Motor neuron (in vitro differentiated cells): Measurements from ENCODE around the gene ZBTB46. TPM values are rescaled to one million over a fixed set of nuclear protein-coding genes. Genes with fewer than 3 reads are reported as not detected.

ENCODE experiments used
- ATAC-seq, 8 experiments: fragments of 200-7000 bp; cut with Tn5 transposase; replicated peaks in 6 of 8; 2 replicates each; pipeline ENCODE4 v1.8.0; 2021; ENCODE audit warnings: mild to moderate bottlenecking in 8 of 8, moderate library complexity in 8 of 8
- H3K27ac ChIP-seq, 2 donors: fragments of 250-450 bp; sonication (Bioruptor Pico); 2 replicates each; pipeline ENCODE4 v1.9.0; 2021; ENCODE audit warnings: antibody characterized with exemption in 2 of 2, mild to moderate bottlenecking in 2 of 2, moderate library complexity in 1 of 2
- H3K4me1 ChIP-seq, 2 donors: fragments of 250-450 bp; sonication (Bioruptor Pico); replicated peaks in 1 of 2; 2 replicates each; pipeline ENCODE4 v1.6.1; 2021; ENCODE audit warnings: antibody characterized with exemption in 2 of 2, mild to moderate bottlenecking in 2 of 2, moderate library complexity in 1 of 2
- H3K4me3 ChIP-seq, 5 donors: fragments of 250-450 bp; sonication (Bioruptor Pico); 2 replicates each; pipeline ENCODE4 v1.9.0; 2021; ENCODE audit warnings: antibody characterized with exemption in 5 of 5, mild to moderate bottlenecking in 5 of 5, moderate library complexity in 4 of 5
- WGBS, 10 experiments: fragments of 450-650 bp; shearing (Covaris generic); methylation state at CpG; one replicate each; pipeline ENCODE4 v1.0.0; 2022; 5-methylcytosine and 5-hydroxymethylcytosine counted together
- in situ Hi-C, 9 experiments: fragments of 400-800 bp; cut with MboI; loops; one replicate each; pipeline ENCODE4 v1.15.0; 2021; ENCODE audit warnings: low sequenced_read_pairs in 9 of 9, low pct_unique_long_range_greater_than_20kb in 2 of 9; ENCODE audit not compliant: unreplicated experiment in 9 of 9
- total RNA-seq, 8 experiments: library from RNA; unstranded; fragments of 300-600 nt; gene quantifications; 2 replicates each; pipeline versions ENCODE4 v1.2.3 to v1.2.4, GENCODE V29; 2022

ZBTB46 gene
- total RNA-seq, 8 experiments from 2014 or later = 2.2 to 23.5 (median 16.2) TPM

DNA sequence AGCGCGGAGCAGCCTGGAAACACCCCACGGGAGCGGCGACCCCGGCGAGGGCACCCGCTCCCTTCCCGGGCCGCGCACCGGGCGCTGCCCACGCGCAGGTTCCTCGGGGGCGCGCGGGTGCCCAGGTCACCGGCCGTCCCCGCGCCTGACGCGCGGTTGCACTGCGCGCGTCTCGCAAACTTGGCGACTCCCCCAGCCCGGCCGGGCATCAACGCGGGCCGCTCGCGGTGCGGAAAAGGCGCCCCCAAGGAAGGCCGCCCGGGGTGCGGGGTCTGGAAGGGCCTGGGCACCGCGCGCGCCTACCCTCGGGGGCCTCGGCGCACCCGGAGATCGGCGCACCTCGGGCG lies 555 bp upstream of the ZBTB46 start:
- peaks cover 45 to 47% of the 10 kb centered on the region in 2 donors for H3K4me1 ChIP-seq
- peak overlapping the region; percentile 56 to 98 (median 96) for H3K4me3 ChIP-seq
- no CpG with 5 or more reads among the region's 55 CpGs for WGBS, 10 experiments
- H3K27ac ChIP-seq = peak overlapping the region; percentile 86 to 88
- in situ Hi-C loops = no loop called here
- ATAC-seq = peak in 1 of 8 experiments; percentile 0

DNA sequence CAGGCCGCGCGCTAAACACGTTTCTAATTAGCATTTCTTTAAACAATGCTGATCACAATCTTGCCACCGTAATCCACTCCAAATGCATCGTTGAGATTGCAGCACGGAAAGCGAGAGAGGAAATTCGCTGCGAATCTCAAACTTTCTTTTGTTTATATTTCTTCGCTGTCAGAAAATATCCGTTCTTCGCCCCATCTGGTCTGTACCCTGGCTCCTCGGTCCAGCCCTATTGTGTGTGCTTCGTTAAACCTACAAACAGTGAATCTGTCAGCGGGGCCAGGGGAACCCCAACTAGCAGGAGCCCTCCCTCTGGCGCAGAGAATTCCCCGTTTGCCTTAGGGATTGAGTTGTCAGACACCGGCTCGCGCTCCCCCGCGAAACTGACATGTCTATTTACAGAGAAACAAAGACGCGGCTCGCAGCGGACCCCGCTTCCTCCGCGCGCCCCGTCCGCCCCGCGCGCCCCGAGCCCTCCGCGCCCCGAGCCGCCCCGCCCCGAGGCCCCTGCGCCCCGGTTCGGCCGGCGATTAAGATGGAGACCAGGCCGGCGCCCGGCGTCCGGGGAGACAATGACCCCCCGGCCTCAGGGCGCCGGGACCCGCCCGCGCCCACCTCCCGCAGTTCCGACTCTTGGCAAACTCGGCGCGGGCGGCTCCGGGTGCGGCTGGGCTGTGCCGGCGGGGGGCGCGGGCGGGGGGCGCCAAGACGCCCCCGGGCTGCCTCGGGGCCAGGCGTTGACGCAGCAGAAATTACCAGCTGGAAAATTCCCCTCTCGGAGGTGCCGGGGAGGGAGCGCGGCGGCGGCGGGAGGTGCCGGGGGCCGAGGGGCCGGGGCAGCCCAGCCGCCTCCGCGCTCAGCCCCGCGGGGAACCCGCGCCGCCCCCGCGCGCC lies 874 bp downstream of the ZBTB46 start:
- Histone ChIP-seq H3K27ac (peak overlapping the region; percentile 86 to 88), H3K4me1 (peaks cover 40 to 41% of the 10 kb centered on the region in 2 donors), H3K4me3 (peak overlapping the region; percentile 79 to 98 (median 96))
- in situ Hi-C loops = no loop called here
- ATAC-seq = no peak
- 0 to 36% (median 1%) methylated on average over 2 to 24 of the region's 99 CpGs; no CpG with 5 or more reads in 2 of the 10 experiments for WGBS, 10 experiments

DNA sequence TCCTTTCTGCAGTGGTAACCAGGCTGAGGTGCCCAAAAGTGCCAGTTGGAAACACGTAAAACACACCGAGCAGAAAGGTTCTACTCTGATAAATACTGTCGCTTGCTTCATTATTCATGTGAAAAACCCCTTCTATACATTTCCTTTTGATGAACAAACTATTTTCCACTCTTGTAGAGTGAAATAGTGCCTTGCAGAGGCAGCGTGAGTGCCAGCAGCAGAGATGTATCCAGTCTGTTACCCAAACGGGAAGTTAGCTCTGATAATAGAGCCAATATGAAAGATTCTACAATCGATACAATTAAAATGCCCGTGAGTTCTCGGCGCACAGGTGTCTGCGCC lies 1.5 kb downstream of the ZBTB46 start:
- 10 to 57% (median 36%) methylated on average over 1 to 10 of the region's 10 CpGs for WGBS, 10 experiments
- in situ Hi-C loops = no loop called here
- Histone ChIP-seq H3K27ac (no peak overlapping the region), H3K4me3 (peak overlapping the region; percentile 79 to 98 (median 96)), H3K4me1 (peaks cover 35 to 38% of the 10 kb centered on the region in 2 donors)
- no peak for ATAC-seq

DNA sequence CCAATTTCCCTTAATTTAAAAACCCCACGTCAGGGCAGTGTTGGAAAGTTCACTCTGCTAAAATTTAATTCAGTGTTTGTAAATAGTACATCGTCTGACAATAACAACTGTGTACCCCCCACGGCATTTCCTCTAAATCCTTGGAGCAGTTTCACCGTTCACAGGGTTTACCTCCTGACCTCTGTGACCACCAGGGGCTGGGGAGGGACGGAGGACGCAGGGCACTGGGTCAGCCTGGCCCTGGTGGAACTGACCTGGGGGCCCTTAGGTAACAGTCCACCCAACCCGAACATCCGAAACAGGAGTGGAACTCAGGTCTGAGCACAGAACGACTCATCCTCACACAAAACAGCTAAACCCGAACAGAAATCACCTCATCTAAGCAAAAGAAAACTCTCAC lies 2.1 kb downstream of the ZBTB46 start:
- Histone ChIP-seq H3K4me1 (peaks cover 29 to 32% of the 10 kb centered on the region in 2 donors), H3K27ac (no peak overlapping the region), H3K4me3 (peak overlapping the region; percentile 79 to 98 (median 96))
- ATAC-seq = no peak
- in situ Hi-C loops = no loop called here
- 0 to 93% (median 58%) methylated on average over 1 to 6 of the region's 10 CpGs; no CpG with 5 or more reads in 3 of the 10 experiments for WGBS, 10 experiments

DNA sequence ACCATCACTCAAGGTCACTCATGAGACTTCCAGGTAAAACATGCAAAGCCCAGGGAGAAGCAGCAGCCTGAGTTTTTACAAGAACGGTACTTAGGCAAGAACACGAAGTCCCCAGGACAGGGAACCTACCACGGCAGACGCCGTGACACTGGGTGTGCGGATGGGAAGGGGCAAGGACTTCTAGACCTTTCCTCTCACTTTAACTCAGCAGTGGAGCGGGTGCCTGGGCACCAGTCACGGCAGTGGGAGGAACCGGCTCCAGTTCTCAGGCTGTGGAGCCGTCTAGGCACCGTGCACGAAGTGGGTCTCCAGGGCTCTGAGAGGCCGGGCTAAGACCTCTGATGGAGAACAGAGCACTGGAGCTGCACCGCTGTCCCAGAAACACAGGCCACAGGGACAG lies 2.5 kb downstream of the ZBTB46 start:
- ATAC-seq = no peak
- peaks cover 25 to 28% of the 10 kb centered on the region in 2 donors for H3K4me1 ChIP-seq
- H3K27ac ChIP-seq = no peak overlapping the region
- peak overlapping the region in 3 of 5 donors; percentile 5 to 87 (median 79) for H3K4me3 ChIP-seq
- in situ Hi-C loops = no loop called here
- WGBS, 10 experiments = 77 to 91% (median 83%) methylated on average over 2 to 8 of the region's 14 CpGs; no CpG with 5 or more reads in 7 of the 10 experiments

DNA sequence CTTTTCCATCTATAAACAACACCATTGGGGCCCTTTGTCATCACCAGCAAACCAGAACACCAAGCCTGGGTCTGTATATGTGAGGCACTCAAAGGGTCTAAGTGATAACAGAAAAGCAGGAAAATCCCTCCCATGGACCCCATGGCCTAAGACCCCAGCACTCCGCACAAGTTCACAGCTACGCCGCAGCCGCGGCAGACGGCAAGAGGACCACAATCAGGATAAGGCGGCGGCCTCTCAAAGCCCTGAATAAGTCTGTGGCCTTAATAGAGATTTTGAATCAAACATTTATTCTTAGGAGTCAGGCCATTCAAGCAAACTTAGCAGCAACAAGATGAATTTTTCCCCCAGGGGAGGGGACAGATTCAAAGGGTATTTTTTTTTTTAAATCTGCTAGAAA lies 2.9 kb downstream of the ZBTB46 start:
- H3K4me1 ChIP-seq = peaks cover 23 to 25% of the 10 kb centered on the region in 2 donors
- in situ Hi-C loops = no loop called here
- H3K4me3 ChIP-seq = no peak overlapping the region
- no peak for ATAC-seq
- H3K27ac ChIP-seq = no peak overlapping the region
- WGBS, 10 experiments = 79 to 100% (median 96%) methylated on average over 1 to 8 of the region's 8 CpGs; no CpG with 5 or more reads in 3 of the 10 experiments

DNA sequence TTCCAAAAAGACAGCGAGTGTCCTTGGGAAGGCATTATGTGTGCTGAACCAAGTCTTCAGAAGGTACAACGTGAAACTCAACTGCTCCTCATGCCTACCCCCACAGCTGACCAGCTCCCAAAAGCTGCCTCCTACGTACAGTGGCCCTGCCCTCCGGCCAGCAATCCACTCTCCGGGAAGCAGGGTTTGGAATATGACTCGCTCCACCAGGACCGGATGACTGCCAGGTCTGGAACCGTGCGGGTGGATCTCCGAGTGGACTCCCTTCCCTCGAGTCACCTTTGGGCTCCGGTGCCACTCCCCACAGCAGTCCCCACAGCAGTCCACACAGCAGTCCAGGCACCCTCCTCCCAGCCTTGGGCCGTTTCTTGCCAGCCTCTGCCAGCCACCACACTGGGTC lies 4.3 kb downstream of the ZBTB46 start:
- no peak overlapping the region for H3K27ac ChIP-seq
- in situ Hi-C loops = no loop called here
- H3K4me3 ChIP-seq = no peak overlapping the region
- 90 to 100% (median 96%) methylated on average over 1 to 9 of the region's 13 CpGs; no CpG with 5 or more reads in 6 of the 10 experiments for WGBS, 10 experiments
- peaks cover 18 to 19% of the 10 kb centered on the region in 2 donors for H3K4me1 ChIP-seq
- ATAC-seq = no peak

DNA sequence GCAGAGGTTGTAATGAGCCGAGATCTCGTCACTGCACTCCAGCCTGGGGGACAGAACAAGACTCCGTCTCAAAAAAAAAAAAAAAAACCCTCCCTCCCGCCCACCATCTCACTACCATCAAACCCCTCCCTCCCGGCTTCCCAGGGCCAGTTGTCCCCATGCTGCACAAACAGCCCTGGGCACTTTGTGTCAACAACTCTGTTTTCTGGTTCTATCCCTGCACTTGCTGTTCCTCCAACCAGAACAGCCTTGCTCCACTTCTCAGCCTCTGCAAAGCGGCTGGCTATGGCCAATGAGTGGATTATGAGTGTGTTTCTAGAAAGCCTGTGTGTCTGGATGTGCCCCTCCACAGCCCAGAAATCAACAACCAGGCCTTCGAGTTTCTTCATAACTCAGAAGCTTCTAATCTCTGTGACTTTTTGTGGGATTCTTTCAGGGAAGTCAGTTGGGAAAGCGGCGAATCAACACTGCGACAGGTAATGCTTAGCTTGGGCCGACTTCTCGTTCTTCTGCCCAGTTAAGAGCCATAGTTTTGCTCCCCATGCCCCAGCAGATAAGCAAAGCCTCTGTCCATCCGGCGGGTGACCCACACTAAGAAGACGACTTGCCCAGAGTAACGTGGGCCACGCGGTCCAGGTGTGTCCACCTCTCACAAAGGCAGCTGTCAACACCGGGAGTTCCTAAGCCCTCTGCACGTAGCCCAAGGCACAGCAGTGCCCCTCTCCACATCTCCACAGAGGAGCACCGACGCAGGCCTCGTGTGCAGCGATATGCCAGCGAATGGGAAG lies 5.5 kb downstream of the ZBTB46 start:
- peaks cover 18 to 19% of the 10 kb centered on the region in 2 donors for H3K4me1 ChIP-seq
- no peak overlapping the region for H3K4me3 ChIP-seq
- in situ Hi-C loops = no loop called here
- WGBS, 10 experiments = 67 to 95% (median 93%) methylated on average over 2 to 11 of the region's 25 CpGs; no CpG with 5 or more reads in 2 of the 10 experiments
- H3K27ac ChIP-seq = no peak overlapping the region
- no peak for ATAC-seq

DNA sequence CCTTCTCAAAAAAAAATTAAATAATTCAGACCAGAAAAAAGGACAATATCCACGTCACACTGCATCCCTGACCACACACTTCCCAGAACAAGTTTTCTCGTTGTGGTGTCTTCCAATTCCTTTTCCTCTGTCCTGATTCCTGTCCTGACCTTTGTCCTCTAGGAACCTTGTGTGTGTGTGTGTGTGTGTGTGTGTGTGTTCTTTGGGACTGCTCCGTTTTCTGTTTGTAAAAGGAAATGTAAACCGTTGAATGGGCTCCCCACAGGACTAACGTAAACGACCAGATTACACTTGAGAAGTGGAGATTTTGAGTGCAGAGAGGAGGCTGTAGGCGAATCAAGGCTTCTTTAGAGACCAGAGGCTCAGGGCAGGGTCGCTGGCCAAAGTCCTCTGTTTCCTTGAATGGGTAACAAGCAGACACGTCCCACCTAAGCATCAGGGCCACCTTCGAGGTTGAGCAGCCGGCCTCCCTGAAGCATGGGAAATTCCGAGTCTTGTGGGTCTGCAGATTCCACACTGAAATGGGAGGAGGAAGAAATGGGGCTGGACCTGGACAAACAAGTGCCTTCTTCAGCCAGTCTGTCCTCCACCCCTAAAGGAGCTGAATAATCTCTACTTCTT lies 7.3 kb downstream of the ZBTB46 start:
- WGBS, 10 experiments = 59 to 96% (median 66%) methylated on average over 1 to 8 of the region's 12 CpGs; no CpG with 5 or more reads in 2 of the 10 experiments
- peaks cover 10 to 11% of the 10 kb centered on the region in 2 donors for H3K4me1 ChIP-seq
- ATAC-seq = no peak
- H3K27ac ChIP-seq = no peak overlapping the region
- no peak overlapping the region for H3K4me3 ChIP-seq
- in situ Hi-C loops = no loop called here

DNA sequence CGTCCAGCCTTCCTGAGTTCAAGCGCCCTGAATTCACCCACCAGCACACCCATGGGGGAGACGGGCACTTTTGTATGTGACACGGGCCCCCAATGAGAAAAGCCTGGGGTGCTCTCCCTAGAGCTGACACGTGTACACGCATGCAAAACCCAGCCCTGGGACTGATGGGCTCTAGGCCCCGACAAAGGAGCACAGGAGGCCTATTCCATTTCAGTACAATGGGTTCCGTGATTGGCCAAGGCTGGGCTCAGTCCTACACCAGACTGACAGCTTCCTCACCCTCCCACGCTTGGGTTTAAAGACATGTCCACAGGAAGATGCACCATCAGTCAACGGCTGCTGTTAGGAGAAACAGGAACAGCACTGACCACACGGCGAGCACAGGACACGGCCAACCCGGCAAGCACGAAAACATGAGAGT lies 8.8 kb downstream of the ZBTB46 start:
- 80 to 100% (median 90%) methylated on average over 1 to 6 of the region's 15 CpGs; no CpG with 5 or more reads in 5 of the 10 experiments for WGBS, 10 experiments
- in situ Hi-C loops = no loop called here
- ATAC-seq = no peak
- H3K4me3 ChIP-seq = no peak overlapping the region
- H3K4me1 ChIP-seq = no peaks in the 10 kb centered on the region
- no peak overlapping the region for H3K27ac ChIP-seq

DNA sequence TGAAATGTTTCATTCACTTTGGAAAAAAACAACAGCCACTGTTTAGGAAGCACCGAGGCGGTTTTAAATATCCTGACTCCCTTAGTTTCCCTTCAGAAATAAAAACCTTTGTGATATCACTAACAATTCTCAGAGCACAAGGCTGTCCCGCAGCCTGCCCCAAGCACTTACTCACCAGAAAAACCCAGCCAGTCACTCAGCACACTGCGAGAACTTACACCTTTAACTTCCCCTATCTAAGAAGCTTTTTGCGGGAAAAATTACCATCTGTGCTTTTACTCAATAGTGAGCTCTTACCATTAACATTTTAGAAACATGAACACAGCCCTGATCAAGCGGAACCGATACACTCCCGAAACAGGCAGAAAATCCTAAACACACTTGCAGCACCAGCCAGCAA lies 9.3 kb downstream of the ZBTB46 start:
- Histone ChIP-seq H3K4me1 (no peaks in the 10 kb centered on the region), H3K27ac (no peak overlapping the region), H3K4me3 (no peak overlapping the region)
- ATAC-seq = no peak
- WGBS, 10 experiments = 71 to 100% (median 95%) methylated on average over 2 to 7 of the region's 8 CpGs; no CpG with 5 or more reads in 4 of the 10 experiments
- in situ Hi-C loops = no loop called here

DNA sequence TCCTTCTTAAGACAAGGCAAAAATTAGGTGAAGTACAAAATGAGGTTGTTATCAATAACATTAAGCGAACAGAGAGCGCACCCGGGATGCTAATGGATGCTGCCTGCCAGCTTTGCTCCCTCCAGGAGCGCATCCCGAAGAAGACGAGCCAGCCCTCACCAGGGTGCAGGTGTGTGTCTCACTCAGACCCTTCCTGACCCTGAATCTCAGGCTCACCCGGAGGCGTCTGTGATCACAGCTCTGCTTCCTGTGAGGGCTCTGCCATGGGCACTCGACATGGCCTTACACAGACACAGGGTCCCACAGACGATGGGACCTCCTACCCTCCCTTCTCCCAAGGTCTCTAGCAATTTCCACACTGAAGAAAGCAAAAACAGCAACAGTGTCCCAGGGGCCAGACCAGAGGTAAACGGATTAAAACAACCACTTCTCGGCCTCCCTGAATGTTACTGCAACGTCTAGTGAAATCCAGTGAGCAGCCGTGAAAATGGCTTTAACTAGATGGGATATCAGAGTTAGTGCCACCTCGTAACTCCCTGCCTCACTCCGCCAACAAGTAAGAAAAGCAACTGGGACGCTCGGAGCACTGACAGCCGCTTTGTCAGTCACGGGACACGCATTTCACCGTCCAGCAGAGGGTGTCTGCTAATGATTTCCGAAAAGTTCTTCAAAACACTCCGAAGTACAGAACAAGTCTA lies 11.7 kb downstream of the ZBTB46 start:
- in situ Hi-C loops = no loop called here
- ATAC-seq = peak in 3 of 8 experiments; percentile 36 to 76 (median 70)
- 9 to 100% (median 66%) methylated on average over 3 to 22 of the region's 24 CpGs; no CpG with 5 or more reads in 1 of the 10 experiments for WGBS, 10 experiments
- Histone ChIP-seq H3K4me3 (no peak overlapping the region), H3K4me1 (peaks cover 3 to 4% of the 10 kb centered on the region in 2 donors), H3K27ac (no peak overlapping the region)
